Panc1 (cell line): Measurements from ENCODE around the gene AHCY.

Source experiments
- CTCF ChIP-seq: fragments of 450-650 bp; IDR thresholded peaks from 2 replicates; pipeline ENCODE4 v1.5.1; 2017; ENCODE audit warnings: mild to moderate bottlenecking
- POLR2AphosphoS5 ChIP-seq: IDR thresholded peaks from 2 replicates; pipeline ENCODE4 v1.6.1; 2012; ENCODE audit warnings: mild to moderate bottlenecking, low read depth, low read length, moderate library complexity
- SIN3A ChIP-seq: IDR thresholded peaks from 2 replicates; pipeline ENCODE4 v1.6.1; 2012; ENCODE audit warnings: low read depth, mild to moderate bottlenecking, low read length, moderate library complexity, borderline replicate concordance; ENCODE audit not compliant: insufficient read depth

GRCh38 chr20:34242879-34243278 is 60.3 kb downstream of the AHCY start:
- TF ChIP-seq CTCF (no peak), SIN3A (no peak), POLR2AphosphoS5 (no peak)
